Measurements from ENCODE around the gene UBE2N.

GRCh38 chr12:93456077-93456476, 14.3 kb upstream of the UBE2N start:
- TF ChIP-seq EZH2 (optimal IDR thresholded peaks at IDR 0.05; ENCODE audit: low read depth, low read length) (no peak), CTCF (IDR thresholded peaks at IDR 0.05; ENCODE audit: low read length) (no peak)
